Measurements from ENCODE around the gene RPS6KB2.

The RPS6KB2 gene

GRCh38 chr11:67466962-67467771, 38.9 kb downstream of the RPS6KB2 start:
- DNase-seq (ENCODE audit: low read depth): no peak
- in situ Hi-C loops (cut with HindIII; ENCODE audit: low sequenced_read_pairs): no loop called here
- TF ChIP-seq CTCF (IDR thresholded peaks at IDR 0.05; ENCODE audit: low read depth, low read length, missing control alignments): no peak
- H3K4me3 ChIP-seq (ENCODE audit: low read depth, low read length): no peak overlapping the region

DNA sequence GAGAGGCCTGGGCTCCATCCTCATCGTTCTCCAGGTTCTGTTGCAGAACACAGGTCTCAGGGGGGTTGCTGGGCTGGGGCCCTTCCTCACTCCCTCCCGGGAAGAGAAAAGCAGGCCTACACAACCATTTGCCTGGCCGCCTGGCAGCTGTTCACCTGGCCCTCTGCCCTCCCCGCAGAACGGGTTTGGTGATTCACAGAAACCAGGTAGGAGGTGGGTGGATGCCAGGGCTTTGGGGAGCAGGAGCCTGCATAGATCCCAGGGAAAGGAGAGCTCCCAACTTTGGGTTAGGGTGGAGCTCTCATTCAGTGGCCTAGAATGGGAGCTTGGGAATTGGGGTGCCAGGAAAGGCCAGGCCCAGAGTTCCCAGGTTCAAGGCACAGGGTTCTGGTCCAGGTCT, 39.8 kb downstream of the RPS6KB2 start:
- peak overlapping the region; percentile 82 for H3K4me3 ChIP-seq (ENCODE audit: low read depth, low read length)
- no peak for TF ChIP-seq CTCF (IDR thresholded peaks at IDR 0.05; ENCODE audit: low read depth, low read length, missing control alignments)
- in situ Hi-C loops (cut with HindIII; ENCODE audit: low sequenced_read_pairs): no loop called here
- DNase-seq (ENCODE audit: low read depth): peak; percentile 28

GRCh38 chr11:67468456-67468758, 40.1 kb downstream of the RPS6KB2 start:
- H3K4me3 ChIP-seq (ENCODE audit: low read depth, low read length): peak overlapping the region; percentile 82
- no peak for TF ChIP-seq CTCF (IDR thresholded peaks at IDR 0.05; ENCODE audit: low read depth, low read length, missing control alignments)
- DNase-seq (ENCODE audit: low read depth): no peak
- in situ Hi-C loops (cut with HindIII; ENCODE audit: low sequenced_read_pairs): no loop called here

GRCh38 chr11:67468759-67469507, 40.6 kb downstream of the RPS6KB2 start, which contains the start of gene TMEM134:
Gene TMEM134 (minus strand): TSS chr11:67469251. CDS start chr11:67469192, 59 bp downstream.
- TF ChIP-seq CTCF (IDR thresholded peaks at IDR 0.05; ENCODE audit: low read depth, low read length, missing control alignments): peak; percentile 29
- H3K4me3 ChIP-seq (ENCODE audit: low read depth, low read length): peak within 1 kb of the TSS; percentile 82
- in situ Hi-C loops (cut with HindIII; ENCODE audit: low sequenced_read_pairs): no loop called here
- DNase-seq (ENCODE audit: low read depth): peak; percentile 63

- H3K4me3 ChIP-seq (ENCODE audit: low read depth, low read length): peak overlapping the region; percentile 82
- in situ Hi-C loops (cut with HindIII; ENCODE audit: low sequenced_read_pairs): no loop called here
- DNase-seq (ENCODE audit: low read depth): no peak
- TF ChIP-seq CTCF (IDR thresholded peaks at IDR 0.05; ENCODE audit: low read depth, low read length, missing control alignments): no peak
These were observed 41.2 kb downstream of the RPS6KB2 start for GRCh38 chr11:67469508-67469811.

GRCh38 chr11:67470337-67471002, 42.2 kb downstream of the RPS6KB2 start:
- TF ChIP-seq CTCF (IDR thresholded peaks at IDR 0.05; ENCODE audit: low read depth, low read length, missing control alignments): no peak
- DNase-seq (ENCODE audit: low read depth): no peak
- no peak overlapping the region for H3K4me3 ChIP-seq (ENCODE audit: low read depth, low read length)
- in situ Hi-C loops (cut with HindIII; ENCODE audit: low sequenced_read_pairs): no loop called here
